Ovary (tissue), 3 donors: ENCODE data around the gene TNS1.

Experiments used
- EP300 ChIP-seq: sonication (generic); formaldehyde crosslinking; IDR thresholded peaks from one replicate; pipeline ENCODE4 v1.6.1; 2017; ENCODE audit warnings: antibody characterized with exemption
- POLR2A ChIP-seq: fragments of 450-650 bp; IDR thresholded peaks from one replicate; pipeline ENCODE4 v1.6.1; 2017; ENCODE audit warnings: antibody characterized with exemption, mild to moderate bottlenecking, moderate library complexity
- TF ChIP-seq, protein P1 (sequence below), 3 donors: fragments of 450-650 bp in 2 of 3; fragments of 200-600 bp in 1 of 3; IDR thresholded peaks; one replicate each; pipeline versions ENCODE4 v1.5.1 to v1.8.0; 2016 to 2022; ENCODE audit warnings: antibody characterized with exemption in 3 of 3, mild to moderate bottlenecking in 1 of 3
- donor health status: DM: no; HTN: no; CAD: no.

DNA sequence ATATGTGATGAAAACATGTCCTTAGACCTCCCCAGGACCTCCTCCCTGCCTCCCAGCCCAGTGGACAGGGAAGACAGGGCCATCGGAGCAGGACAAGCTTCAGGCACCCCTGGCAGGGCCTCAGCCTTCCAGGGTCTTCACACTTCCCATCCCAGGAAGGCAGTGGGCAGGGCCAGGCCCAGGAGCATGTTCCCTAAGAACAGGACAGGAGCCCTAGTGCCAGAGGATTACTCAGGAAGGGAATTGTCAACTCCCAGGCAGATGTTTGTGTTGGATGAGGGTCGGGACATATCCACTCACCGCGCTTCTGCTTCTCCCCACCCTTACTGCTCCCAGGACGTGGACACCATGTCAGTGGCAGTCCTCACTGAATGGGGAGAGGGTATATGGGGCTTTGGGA is 138.9 kb downstream of the TNS1 start:
- TF ChIP-seq, protein P1, sequence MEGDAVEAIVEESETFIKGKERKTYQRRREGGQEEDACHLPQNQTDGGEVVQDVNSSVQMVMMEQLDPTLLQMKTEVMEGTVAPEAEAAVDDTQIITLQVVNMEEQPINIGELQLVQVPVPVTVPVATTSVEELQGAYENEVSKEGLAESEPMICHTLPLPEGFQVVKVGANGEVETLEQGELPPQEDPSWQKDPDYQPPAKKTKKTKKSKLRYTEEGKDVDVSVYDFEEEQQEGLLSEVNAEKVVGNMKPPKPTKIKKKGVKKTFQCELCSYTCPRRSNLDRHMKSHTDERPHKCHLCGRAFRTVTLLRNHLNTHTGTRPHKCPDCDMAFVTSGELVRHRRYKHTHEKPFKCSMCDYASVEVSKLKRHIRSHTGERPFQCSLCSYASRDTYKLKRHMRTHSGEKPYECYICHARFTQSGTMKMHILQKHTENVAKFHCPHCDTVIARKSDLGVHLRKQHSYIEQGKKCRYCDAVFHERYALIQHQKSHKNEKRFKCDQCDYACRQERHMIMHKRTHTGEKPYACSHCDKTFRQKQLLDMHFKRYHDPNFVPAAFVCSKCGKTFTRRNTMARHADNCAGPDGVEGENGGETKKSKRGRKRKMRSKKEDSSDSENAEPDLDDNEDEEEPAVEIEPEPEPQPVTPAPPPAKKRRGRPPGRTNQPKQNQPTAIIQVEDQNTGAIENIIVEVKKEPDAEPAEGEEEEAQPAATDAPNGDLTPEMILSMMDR (IDR thresholded peaks at IDR 0.05) = no peak
- TF ChIP-seq EP300 (no peak), POLR2A (no peak)
